GM13976 (cell line): ENCODE data around the gene SDS.

Source experiments
- DNase-seq: peaks from one replicate; pipeline ENCODE4 v3.0.0; 2012; ENCODE audit warnings: low spot score
- in situ Hi-C: fragments of 300-500 bp; cut with MboI; formaldehyde crosslinking; loops from one replicate; pipeline ENCODE4 v1.12.0; 2022; ENCODE audit warnings: low sequenced_read_pairs, mixed read lengths, inconsistent platforms; ENCODE audit not compliant: unreplicated experiment
- TF ChIP-seq, protein P1 (sequence below): IDR thresholded peaks from 2 replicates; pipeline ENCODE4 v1.5.1; 2012; ENCODE audit warnings: borderline replicate concordance, mild to moderate bottlenecking; ENCODE audit not compliant: insufficient read depth; ENCODE audit errors: extremely low read depth, missing control alignments, control extremely low read depth

SDS gene

DNA sequence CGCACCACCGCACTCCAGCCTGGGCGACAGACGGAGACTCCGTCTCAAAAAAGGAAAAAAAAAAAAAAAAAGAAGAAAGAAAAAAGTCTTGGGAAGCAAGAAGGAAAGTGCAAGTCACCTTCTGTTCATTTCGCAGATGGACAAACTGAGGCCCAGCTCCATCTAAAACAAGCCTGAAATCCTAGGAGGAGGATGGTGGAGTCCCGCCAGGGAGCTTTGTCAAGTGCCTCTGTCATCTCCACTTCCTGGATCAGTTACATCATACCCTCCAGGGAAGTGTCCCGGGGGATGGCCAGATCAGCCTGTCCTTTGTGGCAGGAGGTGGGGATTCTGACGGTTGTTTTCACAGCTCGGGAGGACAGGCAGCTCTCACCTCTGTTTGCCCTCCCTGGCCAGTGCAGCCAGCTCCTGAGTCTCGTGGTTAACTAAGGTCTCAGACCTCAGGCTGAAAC is 9.8 kb upstream of the SDS start:
- TF ChIP-seq, protein P1, sequence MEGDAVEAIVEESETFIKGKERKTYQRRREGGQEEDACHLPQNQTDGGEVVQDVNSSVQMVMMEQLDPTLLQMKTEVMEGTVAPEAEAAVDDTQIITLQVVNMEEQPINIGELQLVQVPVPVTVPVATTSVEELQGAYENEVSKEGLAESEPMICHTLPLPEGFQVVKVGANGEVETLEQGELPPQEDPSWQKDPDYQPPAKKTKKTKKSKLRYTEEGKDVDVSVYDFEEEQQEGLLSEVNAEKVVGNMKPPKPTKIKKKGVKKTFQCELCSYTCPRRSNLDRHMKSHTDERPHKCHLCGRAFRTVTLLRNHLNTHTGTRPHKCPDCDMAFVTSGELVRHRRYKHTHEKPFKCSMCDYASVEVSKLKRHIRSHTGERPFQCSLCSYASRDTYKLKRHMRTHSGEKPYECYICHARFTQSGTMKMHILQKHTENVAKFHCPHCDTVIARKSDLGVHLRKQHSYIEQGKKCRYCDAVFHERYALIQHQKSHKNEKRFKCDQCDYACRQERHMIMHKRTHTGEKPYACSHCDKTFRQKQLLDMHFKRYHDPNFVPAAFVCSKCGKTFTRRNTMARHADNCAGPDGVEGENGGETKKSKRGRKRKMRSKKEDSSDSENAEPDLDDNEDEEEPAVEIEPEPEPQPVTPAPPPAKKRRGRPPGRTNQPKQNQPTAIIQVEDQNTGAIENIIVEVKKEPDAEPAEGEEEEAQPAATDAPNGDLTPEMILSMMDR = no peak
- in situ Hi-C loops = no loop called here
- DNase-seq = no peak

DNA sequence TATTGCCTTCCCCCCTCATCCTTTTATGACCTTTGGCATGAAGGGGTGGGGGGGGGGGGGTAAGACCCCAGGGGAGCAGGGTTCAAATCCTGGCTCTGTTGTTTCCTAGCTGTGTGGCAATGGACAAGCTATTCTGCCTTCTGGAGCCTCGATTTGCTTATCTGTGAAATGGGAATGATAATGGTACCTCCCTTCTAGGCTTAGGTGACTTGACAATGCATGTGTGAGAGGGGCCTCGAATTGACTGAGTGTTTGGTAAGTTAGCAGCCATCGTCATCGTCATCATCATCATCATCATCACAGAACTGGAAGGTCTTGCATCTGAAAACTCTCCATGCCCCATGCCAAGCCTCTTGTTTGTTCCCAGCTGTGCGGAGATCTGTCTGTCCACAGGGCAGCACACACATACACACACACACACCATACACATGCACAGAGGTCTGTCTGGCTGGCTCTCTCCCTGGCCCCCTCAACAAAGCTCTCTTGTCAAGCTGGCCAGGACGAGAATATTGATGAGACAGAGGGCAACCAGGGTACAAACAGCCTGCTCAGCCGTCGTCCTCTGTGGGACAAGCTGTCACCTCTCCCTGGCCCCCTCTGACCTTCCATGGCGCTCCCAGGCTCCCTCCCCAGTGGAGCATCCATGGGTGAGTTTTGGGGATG is 5.9 kb upstream of the SDS start:
- in situ Hi-C loops = no loop called here
- TF ChIP-seq, protein P1 = no peak
- no peak for DNase-seq

DNA sequence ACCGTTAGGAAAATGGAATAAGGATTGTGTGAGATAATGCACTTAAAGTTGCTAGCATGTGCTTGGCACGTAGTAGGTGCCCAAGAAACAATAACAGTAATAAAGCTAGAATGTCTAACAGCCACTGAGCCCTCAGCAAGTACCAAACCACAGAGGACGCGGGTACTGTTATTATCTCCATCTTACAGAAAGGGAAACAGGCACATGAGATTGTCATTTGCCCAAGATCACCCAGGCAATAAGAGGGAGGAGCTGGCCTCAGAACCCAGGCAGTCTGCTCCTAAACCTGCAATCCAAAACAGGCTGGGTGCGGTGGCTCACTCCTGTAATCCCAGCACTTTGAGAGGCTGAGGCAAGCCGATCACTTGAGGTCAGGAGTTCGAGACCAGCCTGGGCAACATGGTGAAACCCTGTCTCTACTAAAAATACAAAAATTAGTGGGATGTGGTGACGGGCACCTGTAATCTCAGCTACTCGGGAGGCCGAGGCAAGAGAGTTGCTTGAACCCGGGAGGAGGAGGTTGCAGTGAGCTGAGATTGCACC is 5.1 kb upstream of the SDS start:
- TF ChIP-seq, protein P1 = no peak
- in situ Hi-C loops = no loop called here
- no peak for DNase-seq

DNA sequence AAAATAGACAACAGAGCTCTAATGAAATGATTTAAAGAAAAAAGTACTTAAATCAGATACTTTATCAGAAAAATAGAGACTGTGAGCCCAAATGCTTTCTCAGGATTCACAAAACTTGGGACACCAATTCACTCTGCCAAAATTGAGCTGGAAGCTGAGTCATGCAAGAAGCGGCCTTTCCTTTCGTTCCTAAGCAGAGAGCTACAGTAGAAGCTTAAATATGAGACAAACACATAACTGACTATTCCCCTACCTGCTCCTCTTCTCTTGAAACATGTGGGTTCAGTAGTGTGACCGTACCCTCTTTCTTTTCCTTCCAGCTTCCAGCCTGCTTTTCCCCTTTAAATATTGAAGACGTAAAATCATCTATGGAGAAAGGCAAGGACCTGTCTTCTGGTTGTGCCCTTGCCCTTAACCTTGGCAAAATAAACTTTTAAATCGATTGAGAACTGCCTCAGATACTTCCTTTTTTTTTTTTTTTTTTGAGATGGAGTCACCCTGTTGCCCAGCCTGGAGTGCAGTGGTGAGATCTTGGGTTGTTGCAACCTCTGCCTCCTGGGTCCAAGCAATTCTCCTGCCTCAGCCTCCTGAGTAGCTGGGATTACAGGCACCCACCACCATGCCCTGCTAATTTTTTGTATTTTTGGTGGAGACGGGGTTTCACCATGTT is 4.4 kb upstream of the SDS start:
- in situ Hi-C loops = no loop called here
- TF ChIP-seq, protein P1 = no peak
- no peak for DNase-seq

DNA sequence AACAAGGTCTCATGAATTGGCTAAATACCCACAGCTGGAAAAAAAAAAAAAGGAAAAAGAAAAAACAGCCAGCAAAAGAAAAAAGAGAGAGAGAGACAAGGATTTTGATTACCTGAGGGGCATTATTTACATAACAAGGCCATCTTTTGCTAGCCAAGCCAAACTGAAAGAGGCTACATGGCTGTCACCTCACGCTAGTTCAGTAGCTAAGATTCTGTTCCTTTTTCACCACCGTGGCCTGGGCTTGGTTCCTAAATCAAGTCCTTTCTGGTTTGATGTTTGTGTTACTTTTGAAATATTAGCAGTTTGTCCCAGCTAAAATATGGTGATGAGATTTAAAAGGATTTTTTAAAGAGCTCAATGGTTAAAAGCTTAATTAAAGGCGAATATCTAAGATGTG is 2.0 kb upstream of the SDS start:
- in situ Hi-C loops = no loop called here
- TF ChIP-seq, protein P1 = no peak
- no peak for DNase-seq

DNA sequence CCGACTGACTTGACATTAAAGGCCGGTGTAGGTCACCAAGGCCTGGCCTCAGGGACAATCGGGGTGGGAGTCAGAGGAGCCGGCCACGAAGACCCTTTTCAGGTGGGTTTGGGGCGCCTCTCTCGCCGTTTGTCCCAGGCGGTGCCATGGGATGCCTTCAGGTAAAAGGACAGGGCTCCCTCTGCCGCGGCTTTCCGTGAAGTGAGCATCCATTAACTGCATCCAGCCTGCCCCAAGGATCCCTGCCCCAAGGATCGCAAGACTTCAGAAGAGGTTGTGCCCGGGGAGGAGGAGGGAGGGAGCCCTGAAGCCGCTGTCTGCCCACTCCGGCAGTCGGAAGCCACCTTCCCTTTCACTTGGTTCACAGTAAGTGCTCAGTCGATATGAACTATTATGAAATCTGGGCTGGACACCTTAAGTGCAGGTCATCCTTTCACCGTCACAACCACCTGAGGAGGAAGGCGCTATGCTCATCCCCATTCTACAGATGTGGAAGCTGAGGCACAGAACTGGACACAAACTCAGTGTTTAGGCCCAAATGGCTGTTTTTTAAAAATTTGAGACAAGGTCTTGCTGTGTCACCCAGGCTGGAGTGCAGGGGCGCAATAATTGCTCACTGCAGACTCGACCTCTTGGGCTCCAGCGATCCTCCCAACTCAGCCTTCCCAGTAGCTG is 964 bp downstream of the SDS start:
- in situ Hi-C loops = no loop called here
- TF ChIP-seq, protein P1 = no peak
- DNase-seq = no peak
